Fibroblast of lung (primary cell): Measurements from ENCODE around the gene CRYBB1.

ENCODE experiments used
- EZH2 ChIP-seq: IDR thresholded peaks from 2 replicates; pipeline ENCODE4 v1.5.1; 2012; ENCODE audit warnings: low read length, control low read depth, mild to moderate bottlenecking; ENCODE audit errors: missing control alignments
- TF ChIP-seq, protein P1 (sequence below), 2 donors: IDR thresholded peaks in 1 of 2; conservative IDR thresholded peaks in 1 of 2; 1 replicate in 1 of 2; 2 replicates in 1 of 2; pipeline ENCODE4 v1.5.1; 2011 to 2012; ENCODE audit warnings: low read length in 2 of 2, control low read depth in 1 of 2, inconsistent platforms in 1 of 2, low read depth in 1 of 2, mild to moderate bottlenecking in 1 of 2

- TF ChIP-seq EZH2: no peak
- TF ChIP-seq, protein P1, sequence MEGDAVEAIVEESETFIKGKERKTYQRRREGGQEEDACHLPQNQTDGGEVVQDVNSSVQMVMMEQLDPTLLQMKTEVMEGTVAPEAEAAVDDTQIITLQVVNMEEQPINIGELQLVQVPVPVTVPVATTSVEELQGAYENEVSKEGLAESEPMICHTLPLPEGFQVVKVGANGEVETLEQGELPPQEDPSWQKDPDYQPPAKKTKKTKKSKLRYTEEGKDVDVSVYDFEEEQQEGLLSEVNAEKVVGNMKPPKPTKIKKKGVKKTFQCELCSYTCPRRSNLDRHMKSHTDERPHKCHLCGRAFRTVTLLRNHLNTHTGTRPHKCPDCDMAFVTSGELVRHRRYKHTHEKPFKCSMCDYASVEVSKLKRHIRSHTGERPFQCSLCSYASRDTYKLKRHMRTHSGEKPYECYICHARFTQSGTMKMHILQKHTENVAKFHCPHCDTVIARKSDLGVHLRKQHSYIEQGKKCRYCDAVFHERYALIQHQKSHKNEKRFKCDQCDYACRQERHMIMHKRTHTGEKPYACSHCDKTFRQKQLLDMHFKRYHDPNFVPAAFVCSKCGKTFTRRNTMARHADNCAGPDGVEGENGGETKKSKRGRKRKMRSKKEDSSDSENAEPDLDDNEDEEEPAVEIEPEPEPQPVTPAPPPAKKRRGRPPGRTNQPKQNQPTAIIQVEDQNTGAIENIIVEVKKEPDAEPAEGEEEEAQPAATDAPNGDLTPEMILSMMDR (conservative IDR thresholded peaks at IDR 0.05 in 1 of 2, IDR thresholded peaks at IDR 0.05 in 1 of 2; ENCODE audit: low read depth in 1 of 2, low read length in 2 of 2): no peak
These were observed 44.3 kb upstream of the CRYBB1 start for GRCh38 chr22:26662160-26662559.
